ENCODE results near the gene LHPP.
A peak's percentile ranks its signal among the peaks of the same experiment; 100 is the strongest.

LHPP gene

DNA sequence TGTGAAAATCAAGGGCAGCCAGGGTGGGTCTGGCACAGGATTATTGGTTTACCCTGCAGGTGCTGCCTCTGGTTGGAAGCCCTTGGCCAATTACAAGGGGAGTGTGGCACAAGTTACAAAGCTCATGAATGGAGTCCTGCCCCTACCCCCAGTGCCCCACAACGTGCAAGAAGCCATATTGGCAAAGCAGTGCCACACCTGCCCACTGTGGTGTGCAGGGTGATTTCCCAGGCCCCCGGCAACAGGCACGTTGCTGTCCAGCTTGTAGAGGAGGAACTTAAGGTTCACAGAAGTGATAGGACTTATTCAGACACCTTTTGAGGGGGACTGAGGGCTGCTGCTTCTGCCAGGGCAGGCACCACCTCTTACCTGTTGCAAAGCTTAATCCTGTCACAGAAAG, 11.4 kb downstream of the LHPP start:
- DNase-seq: no peak

- DNase-seq: peak; percentile 50
Measured at GRCh38 chr10:124474514-124475070, 13.0 kb downstream of the LHPP start.

DNA sequence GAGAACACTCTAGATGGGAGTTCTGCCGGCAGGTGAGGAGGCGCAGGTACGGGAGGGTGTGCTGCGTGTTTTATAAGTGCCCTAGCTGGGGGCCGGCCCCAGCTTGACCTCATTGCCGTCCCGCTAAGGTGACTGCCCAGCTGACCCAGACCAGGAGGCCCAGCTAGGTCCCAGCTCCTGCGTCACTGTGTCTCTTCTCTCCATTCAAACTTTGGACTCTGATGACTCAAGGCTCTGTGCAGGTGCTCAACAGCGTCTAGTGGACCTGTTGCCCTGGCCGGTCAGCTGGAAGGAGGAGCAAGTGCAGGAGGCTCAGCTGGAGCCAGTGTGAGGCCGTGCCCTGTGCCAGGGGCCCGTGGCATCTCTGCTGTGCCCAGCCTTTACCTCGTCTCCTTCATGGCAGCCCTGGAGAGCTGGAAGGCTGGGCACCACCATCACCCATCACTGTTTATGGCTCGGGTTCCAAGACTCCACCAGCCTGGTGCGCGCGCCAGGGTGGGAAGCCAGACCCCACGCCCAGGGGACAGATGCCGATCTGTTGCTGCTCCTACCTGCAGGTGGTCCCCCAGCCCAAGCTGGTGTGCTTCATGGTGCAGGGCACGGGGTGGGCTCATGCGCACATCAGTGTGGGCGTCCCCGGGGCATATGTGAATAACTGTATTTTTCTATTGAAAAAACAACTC, 14.6 kb downstream of the LHPP start:
- no peak for DNase-seq

- no peak for DNase-seq
Measured at GRCh38 chr10:124477614-124478363, 16.2 kb downstream of the LHPP start.

- peak; percentile 13 for DNase-seq
Measured at GRCh38 chr10:124478515-124478914, 16.9 kb downstream of the LHPP start.

GRCh38 chr10:124480860-124481259, 19.2 kb downstream of the LHPP start:
- DNase-seq: no peak

- DNase-seq: no peak
Measured at GRCh38 chr10:124481717-124482116, 20.1 kb downstream of the LHPP start.

- no peak for DNase-seq
Measured at GRCh38 chr10:124482236-124482800, 20.7 kb downstream of the LHPP start.

DNA sequence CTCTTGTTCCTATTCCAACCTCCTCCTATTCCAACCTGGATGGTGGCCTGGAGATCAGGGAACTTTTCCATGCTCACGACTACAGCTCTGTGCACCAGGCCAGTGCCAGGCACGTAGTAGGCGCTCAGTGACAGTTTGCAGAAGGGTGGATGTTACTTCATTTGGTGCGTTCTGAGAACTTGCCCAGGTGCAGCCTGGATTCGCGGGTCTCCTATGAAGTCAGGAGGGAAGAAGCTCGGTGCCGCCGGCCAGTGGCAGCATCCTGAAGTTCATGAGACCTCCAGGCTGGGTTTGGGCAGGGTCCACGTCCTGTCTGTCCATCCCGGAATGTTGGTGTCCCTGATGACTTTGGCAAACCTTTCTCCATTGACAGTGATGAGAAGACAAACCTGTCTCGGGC, 21.3 kb downstream of the LHPP start:
- no peak for DNase-seq

DNA sequence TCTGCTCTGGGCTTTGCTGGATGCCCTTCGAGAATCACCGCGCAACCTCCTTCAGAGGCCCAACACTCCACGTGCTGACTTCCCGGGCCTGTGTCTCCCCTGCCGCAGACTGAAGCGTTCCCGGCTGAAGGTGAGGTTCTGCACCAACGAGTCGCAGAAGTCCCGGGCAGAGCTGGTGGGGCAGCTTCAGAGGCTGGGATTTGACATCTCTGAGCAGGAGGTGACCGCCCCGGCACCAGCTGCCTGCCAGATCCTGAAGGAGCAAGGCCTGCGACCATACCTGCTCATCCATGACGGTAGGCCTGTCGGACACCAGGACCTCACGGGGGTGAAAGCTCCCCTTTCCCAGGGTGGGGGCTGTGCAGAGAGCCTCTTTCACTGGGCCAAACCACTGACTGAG, 22.4 kb downstream of the LHPP start:
- no peak for DNase-seq

DNA sequence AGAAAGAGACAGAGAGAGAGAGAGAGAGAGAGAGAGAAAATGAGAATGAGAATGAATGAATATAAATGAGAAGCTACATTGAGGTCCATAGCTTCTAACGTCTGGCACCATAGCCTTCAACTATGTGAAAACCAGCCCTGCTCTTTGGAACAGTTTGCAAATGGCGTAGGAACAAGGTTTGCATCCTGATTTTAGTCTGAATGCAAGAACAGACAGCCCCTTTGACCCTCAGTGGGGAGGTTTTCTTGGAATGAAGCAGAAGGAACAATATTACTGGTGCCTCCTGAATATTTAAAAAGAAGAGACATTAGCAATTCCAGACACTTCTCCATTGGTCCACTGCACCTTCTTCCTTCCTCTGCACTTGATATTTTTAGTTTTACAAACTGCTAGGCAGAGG, 23.0 kb downstream of the LHPP start:
- no peak for DNase-seq

- no peak for DNase-seq
Measured at GRCh38 chr10:124486635-124487034, 25.0 kb downstream of the LHPP start.

- DNase-seq: no peak
Measured at GRCh38 chr10:124491105-124491504, 29.5 kb downstream of the LHPP start.

GRCh38 chr10:124492266-124492665, 30.6 kb downstream of the LHPP start:
- DNase-seq: no peak

DNA sequence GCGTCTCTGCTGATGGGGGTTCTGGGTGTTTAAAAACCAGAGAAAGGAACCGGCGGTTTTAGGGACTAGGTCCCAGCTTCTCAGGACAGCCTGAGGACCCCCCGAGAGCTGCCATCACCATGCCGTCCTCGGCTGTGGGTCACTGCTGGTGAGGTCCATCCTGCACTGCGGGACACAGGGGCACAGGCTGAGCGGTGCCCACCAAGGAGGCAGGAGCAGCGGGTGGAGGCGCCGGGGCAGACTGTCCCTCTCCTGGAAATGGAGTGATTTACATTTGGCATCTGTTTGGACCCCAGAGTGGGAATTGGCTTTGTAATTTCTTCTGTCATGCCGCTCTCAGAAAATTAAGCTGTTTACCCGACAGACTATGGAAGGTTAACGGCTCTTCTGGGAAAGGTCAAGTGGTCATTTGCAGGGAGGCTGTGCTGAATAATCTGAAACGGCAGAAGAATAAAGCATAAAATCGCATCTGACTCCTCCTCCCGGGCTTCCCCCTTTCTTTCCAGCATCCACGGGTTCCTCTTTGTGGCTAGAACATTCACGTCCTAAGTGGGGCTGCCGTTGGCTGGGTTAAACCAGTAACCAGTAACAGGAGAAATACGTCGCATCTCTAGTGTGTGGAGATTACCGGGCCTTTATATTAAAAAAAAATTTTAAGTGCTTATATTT, 31.7 kb downstream of the LHPP start:
- no peak for DNase-seq

GRCh38 chr10:124494046-124494807, 32.6 kb downstream of the LHPP start:
- no peak for DNase-seq

DNA sequence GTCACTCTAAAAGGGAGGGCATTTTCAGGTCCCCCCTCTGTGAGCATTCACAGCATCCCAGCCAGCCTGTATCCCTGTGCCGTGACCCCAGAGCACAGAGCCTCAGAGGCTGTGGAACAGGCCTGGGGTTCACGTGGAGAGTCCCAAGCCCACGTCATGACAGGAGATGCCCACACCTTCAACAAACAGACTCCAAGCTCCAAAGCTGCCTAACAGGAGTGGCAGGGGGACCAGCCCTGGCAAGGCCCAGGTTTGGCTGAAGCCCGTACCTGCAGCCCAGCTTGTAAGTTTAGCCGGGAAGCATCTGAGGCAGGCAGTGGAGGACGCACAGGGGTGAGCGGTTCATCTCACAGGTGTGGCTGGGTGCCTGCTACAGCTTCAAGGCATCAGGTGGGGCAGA, 33.5 kb downstream of the LHPP start:
- DNase-seq: no peak

- DNase-seq: no peak
Measured at GRCh38 chr10:124495725-124496124, 34.1 kb downstream of the LHPP start.

DNA sequence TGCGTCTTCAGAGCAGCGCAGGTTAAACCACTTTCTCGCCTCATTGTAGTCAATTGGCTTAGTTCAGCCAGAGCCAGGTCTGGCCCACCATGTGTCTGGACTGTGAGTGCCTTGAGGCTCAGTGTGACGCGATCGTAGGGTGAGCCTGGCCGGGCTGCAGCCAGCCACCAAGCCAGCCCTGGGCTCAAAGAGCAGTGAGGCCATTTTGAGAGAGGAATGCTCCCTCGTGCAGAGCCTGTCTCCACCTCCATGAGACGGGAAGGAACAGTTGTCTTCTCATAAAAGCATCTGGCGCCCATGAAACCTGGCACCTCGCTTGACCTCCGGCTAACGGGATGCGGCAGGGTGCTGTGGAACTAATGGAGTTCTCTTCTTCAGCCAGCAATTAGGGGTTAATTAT, 34.5 kb downstream of the LHPP start:
- no peak for DNase-seq

DNA sequence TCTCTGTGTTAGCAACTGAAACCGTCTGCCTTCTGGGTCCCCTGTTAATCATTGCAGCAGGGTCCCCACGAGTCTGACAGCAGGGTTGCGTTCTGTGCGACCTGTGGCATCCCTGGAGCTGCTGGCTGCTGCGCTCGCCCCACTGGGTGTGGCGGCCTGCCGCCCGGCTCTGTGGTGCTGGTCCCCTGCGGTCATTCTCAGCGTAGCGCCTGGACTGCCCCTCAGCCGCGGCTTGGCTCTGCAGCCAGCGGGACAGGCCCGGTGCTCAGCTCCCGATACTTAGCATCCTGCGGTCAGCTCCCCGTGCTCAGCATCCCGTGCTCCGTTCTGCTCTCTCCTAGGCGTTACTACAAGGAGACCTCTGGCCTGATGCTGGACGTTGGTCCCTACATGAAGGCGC, 35.0 kb downstream of the LHPP start:
- no peak for DNase-seq

- DNase-seq: no peak
Measured at GRCh38 chr10:124497196-124497881, 35.7 kb downstream of the LHPP start.

DNA sequence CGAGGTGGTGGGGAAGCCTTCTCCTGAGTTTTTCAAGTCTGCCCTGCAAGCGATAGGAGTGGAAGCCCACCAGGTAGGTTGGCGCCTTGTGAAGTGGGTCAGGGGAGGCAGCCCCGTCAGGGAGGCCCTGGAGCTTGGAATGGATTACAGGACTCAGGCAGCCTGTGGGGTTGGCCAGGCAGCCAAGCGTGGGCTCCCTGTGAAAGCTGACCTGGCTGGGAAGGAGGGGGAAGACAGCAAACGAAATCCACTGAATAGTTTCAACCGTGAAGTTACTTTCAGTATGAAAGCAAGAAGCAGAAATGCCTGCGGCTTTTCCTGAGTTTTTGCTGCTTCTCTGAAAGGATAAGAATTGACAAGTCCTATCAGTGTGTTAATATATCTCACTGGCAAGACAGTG, 36.4 kb downstream of the LHPP start:
- DNase-seq: no peak

All from NCI-H69 (cell line).